K562 (cell line): ENCODE data around the gene PTPRG. TPM values are rescaled to one million over a fixed set of nuclear protein-coding genes. Genes with fewer than 3 reads are reported as not detected.

ENCODE experiments used
- ATAC-seq: fragments of 200-7000 bp; cut with Tn5 transposase; 3 replicates; pipeline ENCODE4 v1.9.1; 2020; ENCODE audit warnings: moderate library complexity
- BruUV-seq: library from RNA; stranded (reverse); fragments of 400-500 nt; replicated peaks from 2 replicates; lab custom pipeline; 2021; lab: Mats Ljungman, UMichigan
- CTCF ChIA-PET: fragments of 300-600 bp; formaldehyde crosslinking; extraction: SDS; loops from one replicate; lab custom pipeline; 2021; ENCODE audit warnings: low intra/inter-chr PET ratio; lab: Yijun Ruan, JAX
- POLR2A ChIA-PET: fragments of 300-600, 350-650 bp; sonication (Branson Sonifier 250); formaldehyde crosslinking; extraction: SDS; loops from one replicate; lab custom pipeline; 2021; ENCODE audit warnings: antibody characterized with exemption, inconsistent platforms; lab: Yijun Ruan, JAX
- DNase-seq, 4 experiments: peaks; one replicate each; pipeline versions ENCODE4 v3.0.0 to v3.0.0-alpha.2; 2011 to 2018; ENCODE audit warnings: low spot score in 3 of 4, mixed read lengths in 3 of 4; ENCODE audit errors: extremely low read depth in 1 of 4
- FAIRE-seq: peaks from 2 replicates; lab custom pipeline; 2011; peaks lifted over from hg19 to GRCh38; lab: Jason Lieb, UNC
- H2AFZ ChIP-seq: 2 replicates; pipeline ENCODE4 v1.6.0; 2011; ENCODE audit warnings: low read depth, low read length, control low read depth, inconsistent platforms
- H3K27ac ChIP-seq: fragments of 200-600 bp; 3 replicates; pipeline ENCODE4 v1.8.0; 2011; ENCODE audit warnings: low read depth, mild to moderate bottlenecking, control low read depth, inconsistent platforms, low read length, moderate library complexity, mixed read lengths; ENCODE audit errors: extremely low read depth
- H3K27me3 ChIP-seq, 2 experiments: fragments of 300-600 bp in 1 of 2; 2 replicates in 1 of 2; 3 replicates in 1 of 2; pipeline versions ENCODE4 v1.6.0 to v1.8.0; 2011; ENCODE audit warnings: inconsistent platforms in 2 of 2, low read length in 2 of 2, mild to moderate bottlenecking in 1 of 2, mixed read lengths in 1 of 2, moderate library complexity in 1 of 2; ENCODE audit not compliant: control insufficient read depth in 2 of 2, insufficient read depth in 2 of 2
- H3K36me3 ChIP-seq: fragments of 300-600 bp; 3 replicates; pipeline ENCODE4 v1.8.0; 2011; ENCODE audit warnings: mild to moderate bottlenecking, low read length, inconsistent platforms; ENCODE audit not compliant: control insufficient read depth, insufficient read depth
- H3K4me1 ChIP-seq, 2 experiments: fragments of 200-600 bp in 1 of 2; replicated peaks in 1 of 2; 2 replicates in 1 of 2; 3 replicates in 1 of 2; pipeline versions ENCODE4 v1.5.1 to v1.8.0; 2011; ENCODE audit warnings: inconsistent platforms in 2 of 2, low read length in 2 of 2, mild to moderate bottlenecking in 1 of 2, mixed read lengths in 1 of 2, moderate library complexity in 1 of 2; ENCODE audit not compliant: control insufficient read depth in 2 of 2, insufficient read depth in 2 of 2
- H3K4me2 ChIP-seq: 2 replicates; pipeline ENCODE4 v1.6.1; 2011; ENCODE audit warnings: low read length, control low read depth, inconsistent platforms, mixed read lengths; ENCODE audit not compliant: insufficient read depth
- H3K4me3 ChIP-seq: fragments of 200-600 bp; sonication (generic), shearing (Covaris generic); 2 replicates; pipeline ENCODE4 v1.5.1; 2016; ENCODE audit warnings: control low read depth, inconsistent platforms
- H3K79me2 ChIP-seq: fragments of 200-600 bp; 3 replicates; pipeline ENCODE4 v1.8.0; 2011; ENCODE audit warnings: low read length, inconsistent platforms; ENCODE audit not compliant: control insufficient read depth, insufficient read depth
- H3K9ac ChIP-seq, 2 experiments: 2 replicates each; pipeline versions ENCODE4 v1.6.0 to v1.6.1; 2011; ENCODE audit warnings: low read depth in 2 of 2, low read length in 2 of 2, control low read depth in 1 of 2, inconsistent platforms in 1 of 2, mild to moderate bottlenecking in 1 of 2, mixed read lengths in 1 of 2; ENCODE audit not compliant: insufficient read depth in 1 of 2
- H3K9me1 ChIP-seq: one replicate; pipeline ENCODE4 v1.6.0; 2011; ENCODE audit warnings: inconsistent platforms, mild to moderate bottlenecking, low read length, moderate library complexity; ENCODE audit not compliant: control insufficient read depth, insufficient read depth
- H3K9me3 ChIP-seq: replicated peaks from 2 replicates; pipeline ENCODE4 v1.5.1; 2011; ENCODE audit warnings: low read depth, low read length, inconsistent platforms; ENCODE audit not compliant: control insufficient read depth, insufficient read depth
- H4K20me1 ChIP-seq: replicated peaks from 2 replicates; pipeline ENCODE4 v1.6.1; 2011; ENCODE audit warnings: low read length, inconsistent platforms, mixed read lengths; ENCODE audit not compliant: control insufficient read depth, insufficient read depth
- ARID3A ChIP-seq: IDR thresholded peaks from 2 replicates; pipeline ENCODE4 v1.6.1; 2012; ENCODE audit warnings: low read depth, low read length, improper control_type of control experiment, borderline replicate concordance
- C11orf30 ChIP-seq: fragments of 450-650 bp; IDR thresholded peaks from 2 replicates; pipeline ENCODE4 v1.6.1; 2016; ENCODE audit warnings: low read depth, mild to moderate bottlenecking
- CBX1 ChIP-seq: sonication (generic); IDR thresholded peaks from 2 replicates; pipeline ENCODE4 v1.6.1; 2016; ENCODE audit warnings: antibody characterized with exemption, low read depth, mild to moderate bottlenecking
- E4F1 ChIP-seq: fragments of 250-450 bp; sonication (Bioruptor Pico); IDR thresholded peaks from 2 replicates; pipeline ENCODE4 v1.5.0; 2021; ENCODE audit warnings: mild to moderate bottlenecking, borderline replicate concordance
- FOS ChIP-seq: IDR thresholded peaks from 3 replicates; pipeline ENCODE4 v1.6.1; 2011; ENCODE audit not compliant: insufficient read length; ENCODE audit errors: extremely low read depth
- HLTF ChIP-seq: fragments of 450-650 bp; IDR thresholded peaks from 2 replicates; pipeline ENCODE4 v1.6.1; 2016
- NR2C2 ChIP-seq, 2 experiments: fragments of 200-800 bp in 1 of 2; sonication (Bioruptor generic) in 1 of 2; sonication (generic) in 1 of 2; formaldehyde crosslinking in 1 of 2; IDR thresholded peaks; 2 replicates each; pipeline versions ENCODE4 v1.6.1 to v1.8.0; 2016 to 2022; ENCODE audit warnings: mild to moderate bottlenecking in 1 of 2, missing compliant biosample characterization in 1 of 2, missing genetic modification characterization in 1 of 2, missing genetic modification reagents in 1 of 2
- RBFOX2 ChIP-seq: fragments of 200-400 bp; formaldehyde crosslinking; IDR thresholded peaks from 2 replicates; pipeline ENCODE4 v1.6.1; 2017; ENCODE audit warnings: low read depth, mild to moderate bottlenecking, low read length, moderate library complexity
- UBTF ChIP-seq, 2 experiments: IDR thresholded peaks; 2 replicates each; pipeline ENCODE4 v1.6.1; 2012; ENCODE audit warnings: improper control_type of control experiment in 2 of 2, low read depth in 2 of 2, low read length in 2 of 2, borderline replicate concordance in 1 of 2
- YBX1 ChIP-seq: fragments of 450-650 bp; IDR thresholded peaks from 2 replicates; pipeline ENCODE4 v1.7.1; 2016; ENCODE audit warnings: mild to moderate bottlenecking
- ZBTB1 ChIP-seq: sonication (generic); formaldehyde crosslinking; IDR thresholded peaks from 2 replicates; pipeline ENCODE4 v1.8.1; 2023; ENCODE audit warnings: missing genetic modification reagents, low read depth, mild to moderate bottlenecking, borderline replicate concordance
- ZNF274 ChIP-seq: IDR thresholded peaks from 2 replicates; pipeline ENCODE4 v1.6.1; 2011; ENCODE audit warnings: low read depth, mild to moderate bottlenecking, low read length, moderate library complexity, borderline replicate concordance
- WGBS: fragments of 100-300 bp; shearing (Covaris generic); methylation state at CpG from one replicate; pipeline ENCODE4 v1.1.6; 2016; ENCODE audit warnings: low coverage, mixed read lengths; ENCODE audit not compliant: insufficient coverage; ENCODE audit errors: missing lambda C conversion rate; 5-methylcytosine and 5-hydroxymethylcytosine counted together
- in situ Hi-C: fragments of 300-500 bp; cut with MboI; formaldehyde crosslinking; loops from 4 replicates; pipeline ENCODE4 v1.15.0; 2018; ENCODE audit warnings: inconsistent platforms, mixed read lengths
- intact Hi-C: fragments of 100-400 bp; cut with micrococcal nuclease; formaldehyde crosslinking; loops from 2 replicates; pipeline ENCODE4 v1.14.2; 2022
- polyA plus RNA-seq, 8 experiments: library from polyadenylated mRNA; depleted of rRNA in 4 of 8; stranded (reverse) in 5 of 8; unstranded in 3 of 8; fragments of >200 nt; fragmentation: Nextera tagmentation in 2 of 8; fragmentation: Illumina TruSeq in 1 of 8; extraction: Ambion mirVana in 2 of 8; extraction: Trizol in 1 of 8; gene quantifications; 2 replicates each; pipeline versions ENCODE4 v1.2.1 to v1.2.3, GENCODE V29; 2011 to 2014; ENCODE audit warnings: inconsistent platforms in 1 of 8, missing spikeins in 1 of 8
- total RNA-seq, 7 experiments: library from RNA; depleted of rRNA in 6 of 7; stranded (reverse); fragments of >200 nt in 6 of 7; fragmentation: Illumina TruSeq in 2 of 7; extraction: Trizol in 2 of 7; gene quantifications; 2 replicates each; pipeline versions ENCODE4 v1.2.1 to v1.2.3, GENCODE V29; 2011 to 2021; ENCODE audit warnings: low replicate concordance in 1 of 7

PTPRG gene
- total and polyA plus RNA-seq, 9 of the 15 experiments (the other 6 are each of a cell fraction or from before 2014, with no cell fraction given), result 0.16 TPM; not detected in 8

- no peak for TF ChIP-seq ZNF274
- no peak for TF ChIP-seq ZBTB1 (CRISPR knock-in tag)
- no peak for TF ChIP-seq RBFOX2
- no peak for TF ChIP-seq HLTF
- no peak for TF ChIP-seq E4F1 (CRISPR knock-in tag)
- TF ChIP-seq, all 486 proteins: peak for 0
Observed at GRCh38 chr3:62248734-62249483, 687.5 kb downstream of the PTPRG start (continued).

- H3K9me1 ChIP-seq, result no peaks in the 10 kb centered on the region
- DNase-seq, result no peak
- no peak overlapping the region for H2AFZ ChIP-seq
- no peaks in the 10 kb centered on the region for H4K20me1 ChIP-seq
- no TSS peak for BruUV-seq
- POLR2A ChIA-PET, result no interaction called here
- no peaks in the 10 kb centered on the region for H3K79me2 ChIP-seq
- no peak overlapping the region for H3K9ac ChIP-seq
- H3K27ac ChIP-seq, result no peak overlapping the region
- in situ Hi-C loops, result no loop called here
- WGBS, result no CpG with 5 or more reads among the region's 1 CpG
- no peaks in the 10 kb centered on the region for H3K36me3 ChIP-seq
- intact Hi-C loops, result no loop called here
- H3K4me2 ChIP-seq, result no peak overlapping the region
- CTCF ChIA-PET, result no interaction called here
- H3K9me3 ChIP-seq, result no peaks in the 10 kb centered on the region
- FAIRE-seq, result no peak
- ATAC-seq, result no peak
- H3K4me1 ChIP-seq, result no peaks in the 10 kb centered on the region
- H3K4me3 ChIP-seq, result no peak overlapping the region
- no peaks in the 10 kb centered on the region for H3K27me3 ChIP-seq
- TF ChIP-seq NR2C2 (CRISPR knock-in tag; IDR thresholded peaks at IDR 0.05) (no peak), NR2C2 (tag; IDR thresholded peaks at IDR 0.05) (no peak), UBTF (IDR thresholded peaks at IDR 0.05; ENCODE audit: borderline replicate concordance in 1 of 2, low read depth in 2 of 2, low read length in 2 of 2) (no peak), ARID3A (no peak), CBX1 (no peak), YBX1 (no peak), FOS (no peak), C11orf30 (no peak)
Observed at GRCh38 chr3:62249484-62249776, 688.1 kb downstream of the PTPRG start.
